ENCODE data around the gene MROH8.

MROH8 gene

GRCh38 chr20:37200926-37201826 lies 21.8 kb upstream of the MROH8 start:
- peaks cover 66% of the 10 kb centered on the region for H4K20me1 ChIP-seq (ENCODE audit: insufficient read depth, low read length)
- H2AFZ ChIP-seq (ENCODE audit: low read depth, low read length) = no peak overlapping the region
- H3K9ac ChIP-seq (ENCODE audit: low read depth, low read length) = no peak overlapping the region
- no peak overlapping the region for H3K4me2 ChIP-seq (ENCODE audit: insufficient read depth, low read length)
- ATAC-seq (ENCODE audit: insufficient read depth, low read depth) (no peak), DNase-seq (no peak)
- TF ChIP-seq EZH2 (IDR thresholded peaks at IDR 0.05; ENCODE audit: borderline replicate concordance, low read depth, low read length, severe bottlenecking) = no peak
- TF ChIP-seq CTCF (IDR thresholded peaks at IDR 0.05; ENCODE audit: borderline replicate concordance, extremely low read depth, low read length, poor library complexity, severe bottlenecking) = no peak
- no peak overlapping the region for H3K27ac ChIP-seq (ENCODE audit: low read length)
- H3K4me1 ChIP-seq (ENCODE audit: insufficient read depth, low read length) = no peaks in the 10 kb centered on the region
- no peaks in the 10 kb centered on the region for H3K9me3 ChIP-seq (ENCODE audit: insufficient read depth, low read length, severe bottlenecking)
- H3K36me3 ChIP-seq (ENCODE audit: insufficient read depth, low read length) = peaks cover 100% of the 10 kb centered on the region
- no peak overlapping the region for H3K4me3 ChIP-seq (ENCODE audit: low read depth in 1 of 2, low read length in 2 of 2)
- no peaks in the 10 kb centered on the region for H3K27me3 ChIP-seq (ENCODE audit: insufficient read depth, low read length, poor library complexity)
- H3K79me2 ChIP-seq (ENCODE audit: insufficient read depth, low read length) = peaks cover 66% of the 10 kb centered on the region

GRCh38 chr20:37200376-37200775 lies 21.0 kb upstream of the MROH8 start:
- peaks cover 92% of the 10 kb centered on the region for H3K36me3 ChIP-seq (ENCODE audit: insufficient read depth, low read length)
- no peak overlapping the region for H3K4me2 ChIP-seq (ENCODE audit: insufficient read depth, low read length)
- H2AFZ ChIP-seq (ENCODE audit: low read depth, low read length) = no peak overlapping the region
- no peak overlapping the region for H3K4me3 ChIP-seq (ENCODE audit: low read depth in 1 of 2, low read length in 2 of 2)
- ATAC-seq (ENCODE audit: insufficient read depth, low read depth) = no peak
- H4K20me1 ChIP-seq (ENCODE audit: insufficient read depth, low read length) = peaks cover 73% of the 10 kb centered on the region
- no peak overlapping the region for H3K27ac ChIP-seq (ENCODE audit: low read length)
- no peaks in the 10 kb centered on the region for H3K9me3 ChIP-seq (ENCODE audit: insufficient read depth, low read length, severe bottlenecking)
- no peak overlapping the region for H3K9ac ChIP-seq (ENCODE audit: low read depth, low read length)
- TF ChIP-seq EZH2 (IDR thresholded peaks at IDR 0.05; ENCODE audit: borderline replicate concordance, low read depth, low read length, severe bottlenecking) (no peak), CTCF (IDR thresholded peaks at IDR 0.05; ENCODE audit: borderline replicate concordance, extremely low read depth, low read length, poor library complexity, severe bottlenecking) (no peak)
- no peaks in the 10 kb centered on the region for H3K27me3 ChIP-seq (ENCODE audit: insufficient read depth, low read length, poor library complexity)
- no peaks in the 10 kb centered on the region for H3K4me1 ChIP-seq (ENCODE audit: insufficient read depth, low read length)
- DNase-seq = no peak
- H3K79me2 ChIP-seq (ENCODE audit: insufficient read depth, low read length) = peaks cover 74% of the 10 kb centered on the region

- Histone ChIP-seq H3K9me3 (ENCODE audit: insufficient read depth, low read length, severe bottlenecking) (no peaks in the 10 kb centered on the region), H2AFZ (ENCODE audit: low read depth, low read length) (no peak overlapping the region), H3K4me1 (ENCODE audit: insufficient read depth, low read length) (no peaks in the 10 kb centered on the region), H3K9ac (ENCODE audit: low read depth, low read length) (no peak overlapping the region), H3K4me3 (ENCODE audit: low read depth in 1 of 2, low read length in 2 of 2) (no peak overlapping the region), H3K79me2 (ENCODE audit: insufficient read depth, low read length) (peaks cover 78% of the 10 kb centered on the region), H3K27ac (ENCODE audit: low read length) (no peak overlapping the region), H3K36me3 (ENCODE audit: insufficient read depth, low read length) (peaks cover 79% of the 10 kb centered on the region), H3K27me3 (ENCODE audit: insufficient read depth, low read length, poor library complexity) (no peaks in the 10 kb centered on the region), H3K4me2 (ENCODE audit: insufficient read depth, low read length) (no peak overlapping the region), H4K20me1 (ENCODE audit: insufficient read depth, low read length) (peaks cover 76% of the 10 kb centered on the region)
- DNase-seq (no peak), ATAC-seq (ENCODE audit: insufficient read depth, low read depth) (no peak)
- TF ChIP-seq EZH2 (IDR thresholded peaks at IDR 0.05; ENCODE audit: borderline replicate concordance, low read depth, low read length, severe bottlenecking) (no peak), CTCF (IDR thresholded peaks at IDR 0.05; ENCODE audit: borderline replicate concordance, extremely low read depth, low read length, poor library complexity, severe bottlenecking) (no peak)
Observed at GRCh38 chr20:37198932-37199660, 19.7 kb upstream of the MROH8 start.

All from DND-41 (cell line).